Kidney epithelial cell (primary cell): ENCODE data around the gene RAP2A. TPM values are rescaled to one million over a fixed set of nuclear protein-coding genes. Genes with fewer than 3 reads are reported as not detected.

Experiments used
- DNase-seq: peaks from one replicate; pipeline ENCODE4 v3.0.0-alpha.2; 2010; ENCODE audit warnings: low read depth
- H3K27me3 ChIP-seq: 2 replicates; pipeline ENCODE4 v1.6.0; 2011; ENCODE audit warnings: low read length; ENCODE audit not compliant: control insufficient read depth, insufficient read depth
- H3K36me3 ChIP-seq: 2 replicates; pipeline ENCODE4 v1.5.1; 2011; ENCODE audit warnings: low read length; ENCODE audit not compliant: control insufficient read depth, insufficient read depth
- H3K4me3 ChIP-seq: 2 replicates; pipeline ENCODE4 v1.5.1; 2011; ENCODE audit warnings: low read depth, mild to moderate bottlenecking, control low read depth, low read length
- CTCF ChIP-seq: IDR thresholded peaks from 2 replicates; pipeline ENCODE4 v1.5.1; 2011; ENCODE audit warnings: mild to moderate bottlenecking, moderate library complexity, low read length, control low read depth, inconsistent platforms; ENCODE audit not compliant: insufficient read depth, poor library complexity, severe bottlenecking
- total RNA-seq: library from RNA; depleted of rRNA; stranded (reverse); fragments of >200 nt; gene quantifications from 2 replicates; pipeline ENCODE4 v1.2.3, GENCODE V29; 2015

Gene RAP2A
- total RNA-seq, 1 donor from 2014 or later = 18.9 TPM

DNA sequence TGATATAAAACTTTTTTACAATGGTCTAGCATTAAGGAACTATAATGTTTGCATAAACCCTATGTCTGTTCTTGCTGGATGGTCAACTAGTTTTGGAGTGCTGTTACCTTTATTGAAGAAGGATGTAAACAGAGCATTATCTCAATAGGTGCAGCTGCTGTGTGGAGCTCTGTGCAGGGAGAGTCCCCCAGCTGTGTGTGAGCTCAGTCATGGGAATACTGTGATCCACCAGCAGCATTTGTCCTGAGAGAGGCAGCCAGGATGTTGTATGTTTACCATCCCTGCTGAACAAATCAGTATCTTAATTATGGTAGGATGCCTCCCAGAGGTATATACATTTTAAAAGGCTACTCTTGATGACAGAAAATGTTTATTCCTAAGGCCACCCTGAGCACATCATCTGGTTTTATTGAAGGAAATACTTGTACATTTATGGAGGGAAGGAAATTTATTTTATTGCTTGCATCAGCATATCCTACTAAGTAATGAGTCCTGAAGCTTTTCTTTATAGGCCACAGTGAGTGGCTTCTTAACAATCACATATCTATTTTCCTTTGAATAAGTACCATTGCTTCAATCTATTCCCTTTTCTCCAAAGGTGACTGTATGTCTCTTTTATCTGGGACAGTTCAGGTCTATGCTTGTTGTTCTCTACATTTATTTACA is 11.7 kb downstream of the RAP2A start:
- no peak for DNase-seq
- no peaks in the 10 kb centered on the region for H3K36me3 ChIP-seq
- H3K27me3 ChIP-seq = no peaks in the 10 kb centered on the region
- no peak overlapping the region for H3K4me3 ChIP-seq
- TF ChIP-seq CTCF = no peak

DNA sequence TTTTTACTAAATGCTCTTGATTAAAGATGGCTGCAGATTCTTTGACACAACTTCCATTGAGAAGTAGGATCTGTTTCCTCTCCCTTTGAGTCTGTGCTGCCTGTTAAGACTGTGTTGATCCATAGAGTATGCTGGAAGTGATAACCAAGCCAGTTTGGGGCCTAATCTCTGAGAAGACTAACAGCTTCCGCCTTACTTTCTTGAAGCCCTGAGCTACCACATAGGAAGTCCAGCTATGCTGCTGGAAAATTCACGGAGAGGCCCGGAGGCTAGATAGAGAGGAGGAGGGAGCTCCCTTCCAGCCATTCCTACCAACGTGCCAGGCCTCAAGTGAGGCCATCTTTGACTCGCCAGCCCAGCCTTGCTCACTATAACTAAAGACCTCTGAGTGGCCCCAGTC is 12.5 kb downstream of the RAP2A start:
- no peaks in the 10 kb centered on the region for H3K36me3 ChIP-seq
- TF ChIP-seq CTCF = no peak
- H3K4me3 ChIP-seq = no peak overlapping the region
- no peaks in the 10 kb centered on the region for H3K27me3 ChIP-seq
- no peak for DNase-seq

DNA sequence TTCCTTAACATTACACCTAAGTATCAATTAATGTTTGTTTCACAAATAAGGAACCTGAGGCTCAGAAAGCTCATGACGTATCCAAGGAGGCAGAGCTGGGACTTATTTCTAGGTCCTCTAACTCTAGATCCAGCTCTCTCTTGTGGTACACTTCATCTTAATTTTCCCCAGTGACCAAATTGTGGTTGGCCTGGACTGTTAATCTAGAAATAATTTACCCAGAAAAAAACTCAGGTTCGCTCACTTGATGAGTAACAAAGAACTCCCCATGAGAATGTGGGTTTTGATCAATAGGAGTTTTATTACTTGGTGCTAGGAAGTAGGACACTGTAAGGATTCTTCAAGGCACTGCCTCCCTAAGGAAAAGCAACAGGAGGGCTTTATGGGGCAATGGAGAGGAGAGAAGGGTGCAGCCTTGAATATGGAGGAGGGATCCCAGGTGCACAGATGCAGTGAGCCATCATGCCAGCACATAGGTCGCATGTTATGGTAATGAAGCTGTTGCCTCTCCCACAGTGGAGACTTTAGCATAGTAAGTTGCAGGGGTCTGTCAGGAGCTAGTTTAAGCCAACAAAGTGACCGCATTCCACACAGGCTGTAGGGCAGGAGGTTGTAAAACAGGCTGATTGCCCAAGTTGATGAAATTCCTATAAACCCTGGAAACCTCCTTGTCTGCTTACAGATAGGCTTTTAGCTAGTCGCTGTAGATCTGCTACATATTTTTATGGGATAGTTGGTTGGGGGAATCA is 14.7 kb downstream of the RAP2A start:
- TF ChIP-seq CTCF = no peak
- DNase-seq = peak; percentile 54

GRCh38 chr13:97454699-97455098 is 20.7 kb downstream of the RAP2A start:
- no peak for DNase-seq
- no peak overlapping the region for H3K4me3 ChIP-seq
- no peak for TF ChIP-seq CTCF
- no peaks in the 10 kb centered on the region for H3K27me3 ChIP-seq
- H3K36me3 ChIP-seq = no peaks in the 10 kb centered on the region

More for the DNA sequence above, 14.7 kb downstream of the RAP2A start:
- Histone ChIP-seq H3K4me3 (no peak overlapping the region), H3K36me3 (no peaks in the 10 kb centered on the region), H3K27me3 (no peaks in the 10 kb centered on the region)

- Histone ChIP-seq H3K27me3 (no peaks in the 10 kb centered on the region), H3K36me3 (no peaks in the 10 kb centered on the region), H3K4me3 (no peak overlapping the region)
- no peak for DNase-seq
- TF ChIP-seq CTCF = no peak
Observed at GRCh38 chr13:97456047-97456446, 22.1 kb downstream of the RAP2A start.
